GM19035 (cell line): ENCODE data around the gene CSTB.
A peak's percentile ranks its signal among the peaks of the same experiment; 100 is the strongest.

Experiments
- ATAC-seq: cut with Tn5 transposase; IDR thresholded peaks from one replicate; pipeline ENCODE4 v1.9.1; 2021; ENCODE audit not compliant: unreplicated experiment

Gene CSTB

DNA sequence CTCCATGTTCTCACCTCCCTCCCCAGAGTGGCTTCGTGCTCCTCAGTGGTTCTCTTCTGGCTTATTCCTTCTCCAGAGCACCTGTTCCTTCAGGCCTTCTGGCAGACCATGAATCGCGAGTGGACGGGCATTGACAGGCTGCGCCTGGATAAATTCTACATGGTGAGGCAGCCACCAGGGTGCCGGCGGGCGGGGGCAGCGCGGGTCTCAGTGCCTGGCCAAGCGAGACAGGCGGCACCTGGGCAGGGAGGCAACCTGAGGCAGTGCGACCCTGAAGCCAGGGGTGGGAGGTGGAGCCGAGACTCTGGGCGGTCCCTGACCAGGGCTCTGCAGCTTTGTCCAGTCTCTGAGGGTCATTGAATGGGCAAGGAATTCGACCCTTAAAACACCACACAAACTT lies 17.1 kb upstream of the CSTB start:
- no peak for ATAC-seq

GRCh38 chr21:43792406-43792805 lies 16.3 kb upstream of the CSTB start:
- no peak for ATAC-seq

- ATAC-seq = no peak
These were observed 14.0 kb upstream of the CSTB start for GRCh38 chr21:43790010-43790524.

DNA sequence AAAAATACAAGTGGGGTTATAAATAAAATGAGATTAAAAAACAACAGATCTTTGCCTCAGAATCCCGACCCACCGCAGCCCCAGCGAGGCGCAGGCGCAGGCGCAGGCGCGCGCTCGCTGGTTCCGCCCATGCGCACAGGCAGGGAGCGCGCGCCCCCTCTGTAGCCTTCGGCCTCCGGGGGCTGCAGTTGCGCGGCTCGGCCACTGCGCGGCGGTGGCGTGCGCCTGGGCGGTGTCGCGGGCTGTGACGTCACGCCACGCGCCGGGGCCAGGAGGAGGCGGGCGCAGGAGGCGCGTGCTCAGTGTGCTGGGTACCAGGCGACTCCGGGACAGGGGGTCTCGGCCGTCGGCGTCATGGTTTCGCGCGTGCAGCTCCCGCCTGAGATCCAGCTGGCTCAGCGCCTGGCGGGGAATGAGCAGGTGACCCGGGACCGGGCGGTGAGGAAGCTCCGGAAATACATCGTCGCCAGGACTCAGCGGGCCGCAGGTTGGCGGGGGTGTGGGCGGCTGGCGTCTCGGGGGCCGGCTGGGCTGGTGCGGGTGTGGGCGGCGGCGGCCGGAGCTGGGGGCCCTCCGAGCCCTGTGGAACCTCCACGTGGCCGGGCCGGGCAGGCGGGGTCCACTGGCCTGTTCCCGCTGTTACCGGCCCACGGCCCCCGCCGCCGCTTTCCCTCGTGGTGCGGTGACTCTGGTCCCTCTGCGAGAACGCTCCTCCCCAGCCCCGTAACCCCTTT lies 13.3 kb upstream of the CSTB start, which contains the start of gene RRP1:
RRP1 (plus strand) TSS at position 302 of the 734 bp plus-strand sequence; CDS start at position 355, 53 bp downstream.
- peak; percentile 87 for ATAC-seq

- ATAC-seq = no peak
These were observed 10.8 kb upstream of the CSTB start for GRCh38 chr21:43786807-43787440.

DNA sequence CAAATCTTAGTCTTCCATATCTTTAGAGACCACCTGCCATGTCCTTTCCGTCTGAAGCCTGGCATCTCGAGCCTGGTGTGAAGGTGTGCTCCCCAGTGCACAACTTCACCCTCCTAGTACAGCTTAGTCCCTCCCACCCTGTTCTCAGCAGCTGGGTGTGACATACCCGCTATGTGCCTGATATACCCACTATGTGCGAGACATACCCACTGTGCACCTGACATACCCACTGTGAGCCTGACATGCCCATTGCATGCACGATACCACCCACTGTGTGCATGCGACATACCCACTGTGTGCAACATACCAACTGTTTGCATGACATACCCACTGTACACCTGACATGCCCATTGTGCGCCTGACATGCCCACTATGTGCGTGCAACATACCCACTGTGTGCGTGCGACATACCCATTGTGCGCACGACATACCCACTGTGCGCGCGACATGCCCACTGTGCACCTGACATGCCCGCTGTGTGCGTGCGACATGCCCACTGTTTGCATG lies 10.2 kb upstream of the CSTB start:
- ATAC-seq = no peak

- ATAC-seq = no peak
These were observed 9.0 kb upstream of the CSTB start for GRCh38 chr21:43785134-43785533.

DNA sequence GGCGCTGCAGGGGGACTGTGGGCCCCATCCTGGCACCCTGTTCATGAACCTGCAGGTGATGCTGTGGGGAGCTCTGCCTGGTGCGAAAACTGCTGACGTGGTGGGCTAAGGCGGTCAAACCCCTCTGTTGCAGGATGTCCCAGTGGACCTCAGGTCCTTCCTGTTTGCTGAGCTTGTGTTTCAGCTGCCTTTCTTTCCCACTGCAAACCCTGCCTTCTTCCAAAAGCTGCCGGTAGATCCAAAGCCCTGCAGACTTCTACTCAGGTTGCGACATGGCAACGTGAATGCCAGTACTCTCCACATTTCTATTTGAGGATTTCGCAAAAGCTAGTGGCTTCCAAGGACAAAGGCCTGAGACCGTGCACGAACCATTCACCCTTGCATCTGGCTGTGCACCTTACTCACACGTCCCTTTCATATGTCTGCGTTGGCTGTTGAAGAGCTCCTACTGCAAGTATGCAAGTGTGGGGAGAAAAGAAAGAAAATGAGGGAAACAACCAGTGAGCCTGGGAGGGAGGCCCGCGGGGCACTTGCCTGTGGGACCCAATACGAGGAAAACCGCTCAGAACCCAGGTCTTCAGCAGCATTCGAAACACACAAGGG lies 7.1 kb upstream of the CSTB start:
- no peak for ATAC-seq

GRCh38 chr21:43782431-43783097 lies 6.5 kb upstream of the CSTB start:
- ATAC-seq = no peak

- ATAC-seq = no peak
These were observed 5.7 kb upstream of the CSTB start for GRCh38 chr21:43781846-43782245.

GRCh38 chr21:43779660-43780059 lies 3.6 kb upstream of the CSTB start:
- no peak for ATAC-seq

GRCh38 chr21:43778469-43779335 lies 2.6 kb upstream of the CSTB start:
- ATAC-seq = no peak

GRCh38 chr21:43777953-43778352 lies 1.8 kb upstream of the CSTB start:
- no peak for ATAC-seq

DNA sequence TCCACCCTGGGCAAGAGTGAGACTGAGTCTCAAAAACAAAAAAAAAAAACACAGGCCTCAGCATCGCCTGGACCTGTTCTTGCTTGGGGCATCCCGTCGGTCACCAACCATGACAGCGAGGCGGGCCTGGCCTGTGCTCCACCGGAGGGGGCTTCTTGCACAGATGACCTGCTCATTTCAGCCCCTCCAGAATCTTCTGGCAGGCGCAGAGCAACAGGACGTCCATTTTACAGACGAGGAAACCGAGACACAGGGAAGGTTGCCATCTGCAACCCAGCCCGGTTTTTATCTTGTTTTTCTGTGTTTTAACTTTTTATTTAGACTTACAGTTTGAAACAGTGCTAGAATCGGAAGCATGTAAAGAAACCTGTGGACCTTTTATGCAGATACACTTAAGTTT lies 918 bp downstream of the CSTB start:
- ATAC-seq = no peak

- no peak for ATAC-seq
These were observed 1.9 kb downstream of the CSTB start for GRCh38 chr21:43774163-43774562.

GRCh38 chr21:43772425-43772821 lies 3.7 kb downstream of the CSTB start:
- ATAC-seq = no peak

GRCh38 chr21:43771698-43772424 lies 4.2 kb downstream of the CSTB start:
- no peak for ATAC-seq

GRCh38 chr21:43771199-43771675 lies 4.9 kb downstream of the CSTB start:
- no peak for ATAC-seq

- no peak for ATAC-seq
These were observed 5.9 kb downstream of the CSTB start for GRCh38 chr21:43770066-43770655.
